Gastrocnemius medialis (tissue), 4 donors: ENCODE results near the gene RPS8. TPM values are rescaled to one million over a fixed set of nuclear protein-coding genes. Genes with fewer than 3 reads are reported as not detected.

Experiments used
- ATAC-seq, 2 donors: fragments of 150-250 bp; one replicate each; pipeline ENCODE4 v1.9.1; 2016
- DNase-seq, 2 donors: peaks; one replicate each; pipeline ENCODE4 v3.0.0-alpha.2; 2019
- H3K27ac ChIP-seq, 4 donors: fragments of 200-600 bp; sonication (generic); 1 replicate in 1 of 4; 2 replicates in 3 of 4; pipeline ENCODE4 v1.5.1; 2016 to 2018; ENCODE audit warnings: mild to moderate bottlenecking in 2 of 4, moderate library complexity in 1 of 4
- H3K27me3 ChIP-seq, 3 donors: fragments of 200-600 bp; sonication (generic) in 2 of 3; 1 replicate in 1 of 3; 2 replicates in 2 of 3; pipeline versions ENCODE4 v1.5.1 to v1.6.0; 2016 to 2019; ENCODE audit warnings: mild to moderate bottlenecking in 1 of 3, moderate library complexity in 1 of 3
- H3K36me3 ChIP-seq, 2 donors: fragments of 200-600 bp; sonication (generic) in 1 of 2; one replicate each; pipeline ENCODE4 v1.5.1; 2017 to 2018
- H3K4me1 ChIP-seq, 2 donors: fragments of 200-600 bp; sonication (generic) in 1 of 2; one replicate each; pipeline ENCODE4 v1.5.1; 2016 to 2017; ENCODE audit warnings: mild to moderate bottlenecking in 2 of 2
- H3K4me3 ChIP-seq, 4 donors: fragments of 200-600 bp; sonication (generic) in 3 of 4; 1 replicate in 1 of 4; 2 replicates in 3 of 4; pipeline ENCODE4 v1.5.1; 2016 to 2019; ENCODE audit warnings: mild to moderate bottlenecking in 2 of 4
- H3K9me3 ChIP-seq, 3 donors: fragments of 200-600 bp; sonication (generic) in 2 of 3; 1 replicate in 1 of 3; 2 replicates in 2 of 3; pipeline ENCODE4 v1.5.1; 2016 to 2019
- POLR2A ChIP-seq, 2 donors: fragments of 450-650 bp; IDR thresholded peaks; one replicate each; pipeline ENCODE4 v1.6.1; 2017; ENCODE audit warnings: antibody characterized with exemption in 2 of 2, mild to moderate bottlenecking in 2 of 2, moderate library complexity in 2 of 2
- in situ Hi-C, 4 donors: fragments of 200-750 bp; cut with MboI; loops; one replicate each; pipeline versions ENCODE4 v1.15.0 to v1.8.0; 2017; ENCODE audit warnings: low sequenced_read_pairs in 4 of 4
- intact Hi-C: fragments of 100-400 bp; cut with DNase I; formaldehyde crosslinking; loops from one replicate; pipeline ENCODE4 v1.15.1; 2023; ENCODE audit warnings: low total_unique reads
- total RNA-seq, 4 donors: library from RNA; depleted of rRNA; stranded (reverse); fragments of >200 nt; gene quantifications; one replicate each; pipeline versions ENCODE4 v1.1.0 to v1.2.3, GENCODE V29; 2016
- TF ChIP-seq, protein P1 (sequence below), 5 experiments: fragments of 450-650 bp in 3 of 5; fragments of 200-600 bp in 2 of 5; sonication (generic) in 2 of 5; IDR thresholded peaks in 4 of 5; conservative IDR thresholded peaks in 1 of 5; 1 replicate in 4 of 5; 2 replicates in 1 of 5; pipeline ENCODE4 v1.5.1; 2016 to 2019; ENCODE audit warnings: antibody characterized with exemption in 5 of 5, mild to moderate bottlenecking in 3 of 5, moderate library complexity in 3 of 5

Gene RPS8
- total RNA-seq, 4 donors from 2014 or later: 1,137 to 2,085 (median 1,818) TPM

DNA sequence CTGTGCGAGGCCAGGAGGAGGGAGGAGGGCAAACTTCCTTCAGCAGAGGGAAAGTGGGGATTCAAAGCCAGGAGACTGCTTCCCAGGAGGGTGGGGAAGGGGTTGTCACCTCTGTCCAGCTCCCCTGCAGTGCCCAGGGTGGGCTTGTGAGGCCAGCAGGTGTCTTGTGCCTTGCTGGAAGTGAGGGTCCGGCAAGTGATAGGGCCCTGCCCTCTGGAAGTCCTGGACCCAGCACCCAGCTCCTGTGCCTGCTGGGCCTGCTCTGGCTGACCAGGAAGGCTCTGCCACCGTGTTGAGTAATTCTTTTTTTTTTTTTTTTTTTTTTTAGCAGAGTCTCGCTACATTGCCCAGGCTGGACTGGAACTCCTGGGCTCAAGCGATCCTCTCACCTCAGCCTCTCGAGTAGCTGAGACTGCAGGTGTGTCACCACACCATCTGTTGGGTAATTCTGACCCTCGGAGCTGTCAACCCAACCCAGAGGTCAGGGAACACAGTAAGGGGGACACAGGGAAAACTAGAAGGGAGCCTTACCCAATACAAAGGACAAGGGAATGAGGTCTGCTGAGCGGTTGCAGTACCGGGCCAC, 11.6 kb downstream of the RPS8 start:
- ATAC-seq (no peak), DNase-seq (no peak)
- H3K4me1 ChIP-seq: peaks cover 19 to 28% of the 10 kb centered on the region in 2 donors
- H3K27ac ChIP-seq: peak overlapping the region; percentile 44 to 64 (median 55)
- TF ChIP-seq, protein P1, sequence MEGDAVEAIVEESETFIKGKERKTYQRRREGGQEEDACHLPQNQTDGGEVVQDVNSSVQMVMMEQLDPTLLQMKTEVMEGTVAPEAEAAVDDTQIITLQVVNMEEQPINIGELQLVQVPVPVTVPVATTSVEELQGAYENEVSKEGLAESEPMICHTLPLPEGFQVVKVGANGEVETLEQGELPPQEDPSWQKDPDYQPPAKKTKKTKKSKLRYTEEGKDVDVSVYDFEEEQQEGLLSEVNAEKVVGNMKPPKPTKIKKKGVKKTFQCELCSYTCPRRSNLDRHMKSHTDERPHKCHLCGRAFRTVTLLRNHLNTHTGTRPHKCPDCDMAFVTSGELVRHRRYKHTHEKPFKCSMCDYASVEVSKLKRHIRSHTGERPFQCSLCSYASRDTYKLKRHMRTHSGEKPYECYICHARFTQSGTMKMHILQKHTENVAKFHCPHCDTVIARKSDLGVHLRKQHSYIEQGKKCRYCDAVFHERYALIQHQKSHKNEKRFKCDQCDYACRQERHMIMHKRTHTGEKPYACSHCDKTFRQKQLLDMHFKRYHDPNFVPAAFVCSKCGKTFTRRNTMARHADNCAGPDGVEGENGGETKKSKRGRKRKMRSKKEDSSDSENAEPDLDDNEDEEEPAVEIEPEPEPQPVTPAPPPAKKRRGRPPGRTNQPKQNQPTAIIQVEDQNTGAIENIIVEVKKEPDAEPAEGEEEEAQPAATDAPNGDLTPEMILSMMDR (IDR thresholded peaks at IDR 0.05 in 4 of 5, conservative IDR thresholded peaks at IDR 0.05 in 1 of 5): no peak
- no peak for TF ChIP-seq POLR2A (IDR thresholded peaks at IDR 0.05)
- no peaks in the 10 kb centered on the region for H3K36me3 ChIP-seq
- no peak overlapping the region for H3K4me3 ChIP-seq
- no peaks in the 10 kb centered on the region for H3K9me3 ChIP-seq
- no peaks in the 10 kb centered on the region for H3K27me3 ChIP-seq
- in situ Hi-C loops: loop anchor here in 2 of 4 donors (10.0 to 25.0 kb wide), 3 partner anchors 48 to 725 kb away; partner anchors contain the start of genes CCDC163 (in 1 of the 2), EIF2B3 (in 1 of the 2), MMACHC (in 1 of the 2) and PRDX1 (in 1 of the 2)
- intact Hi-C loops: loop anchor here (5.0 kb wide), 3 partner anchors 35 to 225 kb away; partner anchors contain the start of genes HECTD3 and UROD

DNA sequence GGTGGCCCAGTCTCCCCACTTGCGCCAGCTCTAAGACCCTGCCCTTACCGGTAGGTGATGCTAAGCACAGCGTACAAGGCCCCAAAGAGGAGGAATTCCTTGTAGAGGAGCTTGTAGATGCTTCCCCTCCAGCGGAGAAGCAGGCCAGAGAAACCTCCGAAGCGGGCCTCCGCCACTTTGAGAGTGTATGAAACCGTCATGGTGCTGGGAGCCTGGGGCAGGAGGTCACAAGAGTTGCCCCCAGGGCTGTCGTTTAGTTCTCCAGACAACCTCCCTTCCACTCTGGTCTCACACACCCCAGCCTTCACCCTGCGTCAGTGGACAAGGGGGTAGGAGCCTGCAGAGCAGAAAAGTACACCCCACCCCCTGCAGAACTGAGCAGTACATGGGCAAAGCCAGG, 12.2 kb downstream of the RPS8 start:
- intact Hi-C loops: loop anchor here (5.0 kb wide), 3 partner anchors 35 to 225 kb away; partner anchors contain the start of genes HECTD3 and UROD
- Histone ChIP-seq H3K36me3 (no peaks in the 10 kb centered on the region), H3K27ac (no peak overlapping the region), H3K4me1 (peaks cover 19 to 28% of the 10 kb centered on the region in 2 donors), H3K27me3 (no peaks in the 10 kb centered on the region), H3K9me3 (no peaks in the 10 kb centered on the region), H3K4me3 (no peak overlapping the region)
- DNase-seq: no peak
- ATAC-seq: no peak
- no peak for TF ChIP-seq POLR2A (IDR thresholded peaks at IDR 0.05)
- TF ChIP-seq, protein P1 (IDR thresholded peaks at IDR 0.05 in 4 of 5, conservative IDR thresholded peaks at IDR 0.05 in 1 of 5): no peak
- in situ Hi-C loops: loop anchor here in 2 of 4 donors (10.0 to 25.0 kb wide), 3 partner anchors 47 to 725 kb away; partner anchors contain the start of genes CCDC163 (in 1 of the 2), EIF2B3 (in 1 of the 2), MMACHC (in 1 of the 2) and PRDX1 (in 1 of the 2)

DNA sequence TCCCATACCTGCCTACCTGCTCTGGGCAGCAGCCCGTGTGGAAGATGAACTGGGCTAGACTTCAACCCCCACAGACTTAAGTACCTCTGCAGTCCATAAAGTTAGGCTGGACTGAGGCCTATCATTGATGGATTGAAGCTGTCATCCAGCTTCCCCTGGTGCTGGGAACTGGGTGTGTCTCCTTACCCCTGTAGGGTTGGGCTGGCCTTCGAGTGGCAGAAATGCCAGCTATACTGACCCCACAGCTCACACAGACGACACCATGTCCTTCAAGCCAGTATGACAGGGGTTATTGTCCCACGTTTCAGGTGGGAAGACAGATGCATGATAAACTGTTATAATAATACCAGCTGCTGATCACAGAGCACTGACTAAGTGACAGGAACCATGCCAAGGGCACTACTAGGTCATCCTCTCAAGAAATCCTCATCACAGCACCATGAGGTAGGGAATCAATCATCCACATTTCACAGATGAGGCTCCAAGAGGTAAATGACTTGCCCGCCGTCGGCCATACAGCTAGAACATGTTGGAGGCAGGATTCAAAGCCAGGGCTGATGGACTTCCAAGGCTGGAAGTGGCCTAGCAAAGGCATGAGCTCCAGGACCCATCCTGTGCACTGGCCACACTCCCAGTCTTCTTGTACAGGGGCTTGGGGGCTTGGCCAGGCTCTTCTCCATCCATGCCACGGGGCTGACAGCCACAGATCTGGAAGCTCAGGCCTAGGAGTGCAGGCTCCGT, 12.9 kb downstream of the RPS8 start, which contains the start of gene BEST4:
Gene BEST4, minus strand, starts transcription at position 51 of the 741 bp plus-strand sequence. CDS start 465 bp downstream, outside the sequence.
- Histone ChIP-seq H3K4me3 (no peak within 1 kb of the TSS), H3K27me3 (no peaks in the 10 kb centered on the region), H3K36me3 (no peaks in the 10 kb centered on the region), H3K9me3 (no peaks in the 10 kb centered on the region), H3K4me1 (peaks cover 19 to 28% of the 10 kb centered on the region in 2 donors), H3K27ac (no peak within 1 kb of the TSS)
- ATAC-seq (no peak), DNase-seq (no peak)
- TF ChIP-seq POLR2A (IDR thresholded peaks at IDR 0.05): no peak
- TF ChIP-seq, protein P1 (IDR thresholded peaks at IDR 0.05 in 4 of 5, conservative IDR thresholded peaks at IDR 0.05 in 1 of 5): no peak
- intact Hi-C loops (loop anchor here (5.0 kb wide), 3 partner anchors 34 to 224 kb away; partner anchors contain the start of genes HECTD3 and UROD), in situ Hi-C loops (loop anchor here in 2 of 4 donors (10.0 to 25.0 kb wide), 3 partner anchors 47 to 724 kb away; partner anchors contain the start of genes CCDC163 (in 1 of the 2), EIF2B3 (in 1 of the 2), MMACHC (in 1 of the 2) and PRDX1 (in 1 of the 2))

DNA sequence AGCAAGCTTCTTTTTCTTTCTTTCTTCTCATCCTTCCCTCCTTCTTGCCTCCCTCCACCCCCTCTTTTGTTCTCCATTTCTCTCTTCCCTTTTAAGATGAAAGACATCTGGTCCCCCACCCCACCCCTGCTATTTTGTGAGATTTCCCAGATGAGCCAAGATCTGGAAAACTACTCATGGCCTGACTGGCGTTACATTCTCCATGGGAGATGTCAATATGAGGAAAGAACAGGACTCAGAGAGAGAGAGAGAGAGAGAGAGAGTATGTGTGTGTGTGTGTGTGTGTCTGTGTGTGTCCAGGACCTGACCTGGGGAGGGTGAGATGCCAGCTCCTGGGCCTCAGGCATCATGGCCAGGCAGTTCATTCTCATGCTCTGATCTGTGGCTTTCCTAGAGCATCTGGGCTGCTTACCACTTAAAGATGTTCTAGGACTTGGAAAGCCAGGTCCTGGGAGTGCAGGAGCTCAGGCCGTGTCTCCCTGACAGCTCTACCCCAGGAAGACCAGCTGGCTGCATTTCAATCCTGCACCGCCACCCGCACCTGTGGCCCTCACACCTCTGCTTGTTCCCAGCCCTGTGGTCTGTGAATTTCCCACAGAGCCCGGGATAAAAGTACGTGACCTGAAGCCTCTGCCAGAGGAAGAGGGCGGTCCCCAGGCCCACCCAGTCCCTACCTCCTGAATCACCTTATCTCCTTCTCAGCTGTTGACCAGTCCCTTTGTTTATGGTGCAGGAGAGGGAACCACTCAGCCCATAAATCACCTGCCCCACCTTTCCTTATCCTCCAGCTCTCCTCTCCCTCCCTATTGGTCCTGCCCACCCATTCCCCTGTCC, 15.8 kb downstream of the RPS8 start:
- ATAC-seq (no peak), DNase-seq (no peak)
- in situ Hi-C loops: loop anchor here in 1 of 4 donors (25.0 kb wide), 2 partner anchors 196 to 721 kb away; partner anchors contain the start of genes CCDC163, EIF2B3, MMACHC and PRDX1
- Histone ChIP-seq H3K36me3 (no peaks in the 10 kb centered on the region), H3K9me3 (no peaks in the 10 kb centered on the region), H3K27me3 (no peaks in the 10 kb centered on the region), H3K27ac (no peak overlapping the region), H3K4me1 (peaks cover 0 to 5% of the 10 kb centered on the region in 2 donors), H3K4me3 (no peak overlapping the region)
- no peak for TF ChIP-seq POLR2A (IDR thresholded peaks at IDR 0.05)
- TF ChIP-seq, protein P1 (IDR thresholded peaks at IDR 0.05 in 4 of 5, conservative IDR thresholded peaks at IDR 0.05 in 1 of 5): no peak
- intact Hi-C loops: no loop called here
